GM23338 (cell line): Measurements from ENCODE around the gene LYST. TPM values are rescaled to one million over a fixed set of nuclear protein-coding genes. Genes with fewer than 3 reads are reported as not detected.

Experiments used
- ATAC-seq: fragments of 200-7000 bp; cut with Tn5 transposase; 3 replicates; pipeline ENCODE4 v1.9.1; 2020
- DNase-seq: peaks from one replicate; pipeline ENCODE4 v3.0.0-alpha.2; 2015; ENCODE audit warnings: low spot score
- H2AFZ ChIP-seq: fragments of 200-600 bp; sonication (generic); 2 replicates; pipeline ENCODE4 v1.8.0; 2016; ENCODE audit warnings: antibody characterized with exemption, mild to moderate bottlenecking, moderate library complexity
- H3F3A ChIP-seq: fragments of 200-600 bp; sonication (generic); replicated peaks from 2 replicates; pipeline ENCODE4 v1.8.0; 2017; ENCODE audit warnings: antibody characterized with exemption, mixed run types, low read depth
- H3K27ac ChIP-seq: fragments of 200-600 bp; sonication (generic); 2 replicates; pipeline ENCODE4 v1.6.1; 2016; ENCODE audit warnings: low read depth
- H3K27me3 ChIP-seq: fragments of 200-600 bp; sonication (generic); 2 replicates; pipeline ENCODE4 v1.8.0; 2016; ENCODE audit warnings: mild to moderate bottlenecking, mixed run types, moderate library complexity; ENCODE audit not compliant: insufficient read depth
- H3K36me3 ChIP-seq: fragments of 200-600 bp; sonication (generic); 2 replicates; pipeline ENCODE4 v1.8.0; 2016; ENCODE audit warnings: mild to moderate bottlenecking; ENCODE audit not compliant: insufficient read depth
- H3K4me1 ChIP-seq: fragments of 200-600 bp; sonication (generic); 2 replicates; pipeline ENCODE4 v1.8.0; 2016; ENCODE audit warnings: mild to moderate bottlenecking, moderate library complexity; ENCODE audit not compliant: insufficient read depth
- H3K4me2 ChIP-seq: fragments of 200-600 bp; sonication (generic); 2 replicates; pipeline ENCODE4 v1.7.1; 2017; ENCODE audit warnings: mixed run types
- H3K4me3 ChIP-seq: fragments of 200-600 bp; sonication (generic); 2 replicates; pipeline ENCODE4 v1.6.1; 2016; ENCODE audit warnings: mixed run types
- H3K79me2 ChIP-seq: fragments of 200-600 bp; sonication (generic); replicated peaks from 2 replicates; pipeline ENCODE4 v1.8.0; 2017; ENCODE audit warnings: mild to moderate bottlenecking; ENCODE audit not compliant: insufficient read depth
- H3K9me2 ChIP-seq: fragments of 200-600 bp; sonication (generic); 2 replicates; pipeline ENCODE4 v1.8.0; 2017; ENCODE audit not compliant: insufficient read depth
- H4K20me1 ChIP-seq: fragments of 200-600 bp; sonication (generic); replicated peaks from 2 replicates; pipeline ENCODE4 v1.8.0; 2017; ENCODE audit warnings: mild to moderate bottlenecking; ENCODE audit not compliant: insufficient read depth
- H3K27ac Mint-ChIP-seq: 2 replicates; pipeline ENCODE4 v1.8.0; 2020; ENCODE audit warnings: inconsistent platforms, mild to moderate bottlenecking, moderate library complexity, mixed read lengths
- H3K27me3 Mint-ChIP-seq: 3 replicates; pipeline ENCODE4 v1.8.0; 2022; ENCODE audit warnings: low read depth, mild to moderate bottlenecking, moderate library complexity, mixed read lengths, inconsistent platforms; ENCODE audit not compliant: insufficient read depth, poor library complexity
- H3K36me3 Mint-ChIP-seq: 3 replicates; pipeline ENCODE4 v1.8.0; 2021; ENCODE audit warnings: low read depth, mild to moderate bottlenecking, inconsistent platforms, moderate library complexity, mixed read lengths
- H3K4me1 Mint-ChIP-seq: 3 replicates; pipeline ENCODE4 v1.8.0; 2020; ENCODE audit warnings: mild to moderate bottlenecking, inconsistent platforms, mixed read lengths
- H3K4me3 Mint-ChIP-seq: 3 replicates; pipeline ENCODE4 v1.8.0; 2021; ENCODE audit warnings: moderate library complexity, mild to moderate bottlenecking, inconsistent platforms, mixed read lengths
- H3K9me3 Mint-ChIP-seq: 3 replicates; pipeline ENCODE4 v1.8.0; 2020; ENCODE audit warnings: moderate library complexity, mild to moderate bottlenecking, inconsistent platforms, mixed read lengths
- ETS1 ChIP-seq: IDR thresholded peaks from 2 replicates; pipeline ENCODE4 v1.6.1; 2016; ENCODE audit warnings: antibody characterized with exemption
- EZH2 ChIP-seq: fragments of 200-600 bp; sonication (generic); IDR thresholded peaks from one replicate; pipeline ENCODE4 v1.8.0; 2017; ENCODE audit warnings: antibody characterized with exemption, mild to moderate bottlenecking, low read depth; ENCODE audit not compliant: unreplicated experiment
- REST ChIP-seq: IDR thresholded peaks from one replicate; pipeline ENCODE4 v1.6.1; 2018; ENCODE audit warnings: antibody characterized with exemption; ENCODE audit not compliant: unreplicated experiment
- STAT1 ChIP-seq: IDR thresholded peaks from one replicate; pipeline ENCODE4 v1.6.1; 2016; ENCODE audit warnings: antibody characterized with exemption; ENCODE audit not compliant: unreplicated experiment
- ZNF331 ChIP-seq: fragments of 250-450 bp; sonication (Bioruptor Pico); IDR thresholded peaks from 2 replicates; pipeline ENCODE4 v1.5.0; 2020; ENCODE audit warnings: low read depth, mild to moderate bottlenecking, moderate library complexity
- polyA plus RNA-seq: library from polyadenylated mRNA; unstranded; fragments of >200 nt; fragmentation: Nextera tagmentation; extraction: Ambion mirVana; gene quantifications from 2 replicates; pipeline ENCODE4 v1.2.1, GENCODE V29; 2016
- total RNA-seq: library from RNA; depleted of rRNA; stranded (reverse); fragments of >200 nt; shearing (Covaris generic); gene quantifications from 2 replicates; pipeline ENCODE4 v1.2.3, GENCODE V29; 2014

Gene LYST
- total and polyA plus RNA-seq, 2 experiments from 2014 or later: 0.21 to 1.0 TPM

- Mint-ChIP-seq H3K36me3 (no peaks in the 10 kb centered on the region; the same call in 2 of the 3 replicates), H3K27me3 (peaks cover 18% of the 10 kb centered on the region)
- no peak overlapping the region for H3K27ac ChIP-seq
These were observed 221.9 kb downstream of the LYST start for GRCh38 chr1:235644693-235645305.

More at GRCh38 chr1:235644693-235645305, 221.9 kb downstream of the LYST start:
- H3K79me2 ChIP-seq: peaks cover 85% of the 10 kb centered on the region
- DNase-seq (no peak), ATAC-seq (no peak)
- no peaks in the 10 kb centered on the region for H3K36me3 ChIP-seq
- peaks cover 26% of the 10 kb centered on the region for H4K20me1 ChIP-seq
- peaks cover 3% of the 10 kb centered on the region; the same call in 1 of the 2 replicates for H3F3A ChIP-seq
- no peak overlapping the region for H3K4me2 ChIP-seq
- H3K4me1 Mint-ChIP-seq: peaks cover 65% of the 10 kb centered on the region
- TF ChIP-seq STAT1 (no peak), ETS1 (no peak), REST (no peak), ZNF331 (CRISPR knock-in tag) (no peak), EZH2 (no peak)
- no peak overlapping the region for H3K27ac Mint-ChIP-seq
- H3K27me3 ChIP-seq: no peaks in the 10 kb centered on the region
- H3K4me1 ChIP-seq: peaks cover 40% of the 10 kb centered on the region
- H3K9me3 Mint-ChIP-seq: no peaks in the 10 kb centered on the region
- H3K4me3 Mint-ChIP-seq: no peak overlapping the region; the same call in 2 of the 3 replicates
- no peak overlapping the region for H2AFZ ChIP-seq
- no peak overlapping the region for H3K4me3 ChIP-seq
- peaks cover 3% of the 10 kb centered on the region; the same call in 1 of the 2 replicates for H3K9me2 ChIP-seq
